Lower lobe of right lung (tissue), 2 donors: ENCODE measurements around the gene CNOT4. TPM values are rescaled to one million over a fixed set of nuclear protein-coding genes. Genes with fewer than 3 reads are reported as not detected.
"Not testable (repeated sequence)": the region's sequence is repeated elsewhere in the genome, so short reads cannot be mapped to it uniquely, and the experiment has no call there.

Experiments used
- ATAC-seq, 2 donors: fragments of 200-7000 bp; cut with Tn5 transposase; one replicate each; pipeline ENCODE4 v1.9.1; 2020 to 2022; ENCODE audit warnings: mild to moderate bottlenecking in 2 of 2, moderate library complexity in 2 of 2
- DNase-seq: peaks from one replicate; pipeline ENCODE4 v3.0.0-alpha.2; 2020
- H3K27ac ChIP-seq: fragments of 200-600 bp; one replicate; pipeline ENCODE4 v1.8.0; 2022
- H3K27me3 ChIP-seq: fragments of 200-600 bp; one replicate; pipeline ENCODE4 v1.8.0; 2022; ENCODE audit warnings: low read depth
- H3K36me3 ChIP-seq: fragments of 200-600 bp; one replicate; pipeline ENCODE4 v1.8.0; 2022; ENCODE audit warnings: mild to moderate bottlenecking
- H3K4me1 ChIP-seq: fragments of 200-600 bp; one replicate; pipeline ENCODE4 v1.8.0; 2022
- H3K4me3 ChIP-seq: fragments of 200-600 bp; one replicate; pipeline ENCODE4 v1.8.0; 2022; ENCODE audit warnings: mild to moderate bottlenecking
- H3K9me3 ChIP-seq: fragments of 200-600 bp; one replicate; pipeline ENCODE4 v1.8.0; 2022
- CTCF ChIP-seq: fragments of 200-600 bp; IDR thresholded peaks from one replicate; pipeline ENCODE4 v1.8.0; 2022; ENCODE audit warnings: antibody characterized with exemption, mild to moderate bottlenecking
- intact Hi-C: fragments of 100-400 bp; cut with DNase I; formaldehyde crosslinking; loops from one replicate; pipeline ENCODE4 v1.11.0; 2022
- total RNA-seq: library from RNA; stranded (reverse); fragmentation: NEBNext Ultra II Directional; extraction: Animal tissue kit (Norgen Biotek cat#: 25700); gene quantifications from one replicate; pipeline ENCODE4 v1.2.1, GENCODE V29; 2021
- donor health status: DM: no; HTN: yes; CAD: no; lungs with severe emphysema.

CNOT4 gene
- total RNA-seq, 1 donor from 2014 or later = 28.0 TPM

- TF ChIP-seq CTCF = no peak
- Histone ChIP-seq H3K27ac (no peak overlapping the region), H3K27me3 (no peaks in the 10 kb centered on the region), H3K9me3 (no peaks in the 10 kb centered on the region), H3K4me3 (no peak overlapping the region), H3K4me1 (peaks cover 15% of the 10 kb centered on the region), H3K36me3 (no peaks in the 10 kb centered on the region)
- no peak for DNase-seq
- no peak for ATAC-seq
- intact Hi-C loops = no loop called here
These were observed 60.5 kb downstream of the CNOT4 start for GRCh38 chr7:135449436-135449835.

GRCh38 chr7:135448753-135449152 lies 61.1 kb downstream of the CNOT4 start:
- Histone ChIP-seq H3K36me3 (no peaks in the 10 kb centered on the region), H3K9me3 (no peaks in the 10 kb centered on the region), H3K27ac (no peak overlapping the region), H3K27me3 (no peaks in the 10 kb centered on the region), H3K4me3 (no peak overlapping the region), H3K4me1 (peaks cover 15% of the 10 kb centered on the region)
- no peak for ATAC-seq
- no peak for TF ChIP-seq CTCF
- DNase-seq = no peak
- intact Hi-C loops = no loop called here

GRCh38 chr7:135447748-135448147 lies 62.2 kb downstream of the CNOT4 start:
- no peak for DNase-seq
- ATAC-seq = no peak
- intact Hi-C loops = no loop called here

GRCh38 chr7:135445690-135446089 lies 64.2 kb downstream of the CNOT4 start:
- DNase-seq (no peak), ATAC-seq (no peak)
- Histone ChIP-seq H3K27me3 (no peaks in the 10 kb centered on the region), H3K4me1 (peaks cover 15% of the 10 kb centered on the region), H3K4me3 (no peak overlapping the region), H3K27ac (no peak overlapping the region), H3K9me3 (no peaks in the 10 kb centered on the region), H3K36me3 (no peaks in the 10 kb centered on the region)
- intact Hi-C loops = no loop called here
- TF ChIP-seq CTCF = no peak

More at GRCh38 chr7:135447748-135448147, 62.2 kb downstream of the CNOT4 start:
- no peaks in the 10 kb centered on the region for H3K9me3 ChIP-seq
- no peak overlapping the region for H3K27ac ChIP-seq
- no peak for TF ChIP-seq CTCF
- peaks cover 15% of the 10 kb centered on the region for H3K4me1 ChIP-seq
- no peaks in the 10 kb centered on the region for H3K27me3 ChIP-seq
- H3K36me3 ChIP-seq = no peaks in the 10 kb centered on the region
- no peak overlapping the region for H3K4me3 ChIP-seq

GRCh38 chr7:135445266-135445665 lies 64.6 kb downstream of the CNOT4 start:
- ATAC-seq, H3K4me3 ChIP-seq, intact Hi-C loops, H3K36me3 ChIP-seq, H3K9me3 ChIP-seq, H3K27ac ChIP-seq, H3K27me3 ChIP-seq, DNase-seq: not testable (repeated sequence)
- H3K4me1 ChIP-seq = peaks cover 15% of the 10 kb centered on the region

GRCh38 chr7:135441791-135442190 lies 68.1 kb downstream of the CNOT4 start:
- H3K4me3 ChIP-seq = no peak overlapping the region
- DNase-seq = no peak
- no peak for TF ChIP-seq CTCF
- no peak overlapping the region for H3K27ac ChIP-seq
- H3K27me3 ChIP-seq = no peaks in the 10 kb centered on the region
- intact Hi-C loops = no loop called here
- ATAC-seq = no peak
- H3K9me3 ChIP-seq = no peaks in the 10 kb centered on the region
- H3K36me3 ChIP-seq = peaks cover 12% of the 10 kb centered on the region
- no peaks in the 10 kb centered on the region for H3K4me1 ChIP-seq
